ENCODE data around the gene RTEL1. TPM values are rescaled to one million over a fixed set of nuclear protein-coding genes. Genes with fewer than 3 reads are reported as not detected.

Gene RTEL1
- total and polyA plus RNA-seq, 3 experiments from 2014 or later, result 5.7 to 54.5 (median 52.3) TPM

DNA sequence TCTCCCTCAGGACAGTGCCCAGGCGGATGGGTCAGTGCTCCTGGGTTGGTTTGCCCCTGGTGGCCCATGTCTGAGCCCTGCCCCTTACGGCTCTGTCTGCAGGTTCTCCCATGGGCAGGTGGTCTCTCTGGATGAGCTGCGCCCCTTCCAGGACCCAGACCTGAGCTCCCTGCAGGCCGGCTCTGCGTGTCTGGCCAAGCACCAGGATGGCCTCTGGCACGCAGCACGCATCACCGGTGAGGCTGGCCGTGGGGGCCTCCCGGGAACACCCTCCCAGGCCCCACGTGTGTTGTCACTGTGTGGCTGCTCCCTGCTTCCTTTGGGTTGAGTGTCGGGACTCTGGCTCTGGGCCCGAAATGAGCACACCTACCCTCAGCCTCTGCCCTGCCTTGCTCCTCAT lies 75.0 kb downstream of the RTEL1 start:
- Histone ChIP-seq H3K4me3 (ENCODE audit: low read length) (no peak overlapping the region), H3K27me3 (ENCODE audit: insufficient read depth, low read length, poor library complexity, severe bottlenecking) (no peaks in the 10 kb centered on the region), H3K27ac (ENCODE audit: low read depth, low read length) (no peak overlapping the region), H3K9me3 (ENCODE audit: low read length) (no peaks in the 10 kb centered on the region), H3K4me1 (ENCODE audit: insufficient read depth, low read length) (peaks cover 60% of the 10 kb centered on the region), H3K36me3 (ENCODE audit: insufficient read depth, low read length) (peaks cover 13% of the 10 kb centered on the region)
- CTCF ChIA-PET, result interaction anchor here (2.1 kb wide), 1 partner anchor 26 kb away, joined by 7 read pairs; the partner anchor contains the start of genes ARFRP1 and ZGPAT
- H3K4me1 Mint-ChIP-seq, result peaks cover 11 to 39% (median 24%) of the 10 kb centered on the region in 3 donors
- no peak for DNase-seq
- H3K27me3 Mint-ChIP-seq, result peaks cover 0 to 3% of the 10 kb centered on the region in 2 donors
- no peaks in the 10 kb centered on the region for H3K9me3 Mint-ChIP-seq
- peak overlapping the region in 1 of 8 donors; percentile 61 for H3K27ac Mint-ChIP-seq
- H3K4me3 Mint-ChIP-seq, result no peak overlapping the region
- POLR2A ChIA-PET, result no interaction called here
- peaks cover 4 to 41% (median 8%) of the 10 kb centered on the region in 3 donors for H3K36me3 Mint-ChIP-seq

GRCh38 chr20:63733579-63734081 lies 75.5 kb downstream of the RTEL1 start:
- peaks cover 4 to 37% (median 5%) of the 10 kb centered on the region in 3 donors for H3K36me3 Mint-ChIP-seq
- Histone ChIP-seq H3K4me1 (ENCODE audit: insufficient read depth, low read length) (peaks cover 60% of the 10 kb centered on the region), H3K9me3 (ENCODE audit: low read length) (no peaks in the 10 kb centered on the region), H3K27me3 (ENCODE audit: insufficient read depth, low read length, poor library complexity, severe bottlenecking) (no peaks in the 10 kb centered on the region), H3K27ac (ENCODE audit: low read depth, low read length) (no peak overlapping the region), H3K4me3 (ENCODE audit: low read length) (no peak overlapping the region), H3K36me3 (ENCODE audit: insufficient read depth, low read length) (peaks cover 13% of the 10 kb centered on the region)
- H3K27me3 Mint-ChIP-seq, result peaks cover 0 to 3% of the 10 kb centered on the region in 2 donors
- POLR2A ChIA-PET, result no interaction called here
- H3K9me3 Mint-ChIP-seq, result no peaks in the 10 kb centered on the region
- peak overlapping the region in 3 of 8 donors; percentile 18 to 90 (median 61) for H3K27ac Mint-ChIP-seq
- H3K4me1 Mint-ChIP-seq, result peaks cover 11 to 37% (median 18%) of the 10 kb centered on the region in 3 donors
- CTCF ChIA-PET, result interaction anchor here (0.7 to 2.1 kb wide), 2 partner anchors 26 to 196 kb away, joined by 3 to 7 read pairs; partner anchors contain the start of genes ARFRP1 and ZGPAT
- DNase-seq, result no peak
- H3K4me3 Mint-ChIP-seq, result peak overlapping the region in 2 of 7 donors; percentile 35 to 64

- H3K36me3 Mint-ChIP-seq, result peaks cover 4 to 36% (median 5%) of the 10 kb centered on the region in 3 donors
- H3K4me3 Mint-ChIP-seq, result peak overlapping the region in 4 of 7 donors; percentile 35 to 74 (median 62)
- POLR2A ChIA-PET, result no interaction called here
Observed at GRCh38 chr20:63734111-63734945, 76.2 kb downstream of the RTEL1 start.

DNA sequence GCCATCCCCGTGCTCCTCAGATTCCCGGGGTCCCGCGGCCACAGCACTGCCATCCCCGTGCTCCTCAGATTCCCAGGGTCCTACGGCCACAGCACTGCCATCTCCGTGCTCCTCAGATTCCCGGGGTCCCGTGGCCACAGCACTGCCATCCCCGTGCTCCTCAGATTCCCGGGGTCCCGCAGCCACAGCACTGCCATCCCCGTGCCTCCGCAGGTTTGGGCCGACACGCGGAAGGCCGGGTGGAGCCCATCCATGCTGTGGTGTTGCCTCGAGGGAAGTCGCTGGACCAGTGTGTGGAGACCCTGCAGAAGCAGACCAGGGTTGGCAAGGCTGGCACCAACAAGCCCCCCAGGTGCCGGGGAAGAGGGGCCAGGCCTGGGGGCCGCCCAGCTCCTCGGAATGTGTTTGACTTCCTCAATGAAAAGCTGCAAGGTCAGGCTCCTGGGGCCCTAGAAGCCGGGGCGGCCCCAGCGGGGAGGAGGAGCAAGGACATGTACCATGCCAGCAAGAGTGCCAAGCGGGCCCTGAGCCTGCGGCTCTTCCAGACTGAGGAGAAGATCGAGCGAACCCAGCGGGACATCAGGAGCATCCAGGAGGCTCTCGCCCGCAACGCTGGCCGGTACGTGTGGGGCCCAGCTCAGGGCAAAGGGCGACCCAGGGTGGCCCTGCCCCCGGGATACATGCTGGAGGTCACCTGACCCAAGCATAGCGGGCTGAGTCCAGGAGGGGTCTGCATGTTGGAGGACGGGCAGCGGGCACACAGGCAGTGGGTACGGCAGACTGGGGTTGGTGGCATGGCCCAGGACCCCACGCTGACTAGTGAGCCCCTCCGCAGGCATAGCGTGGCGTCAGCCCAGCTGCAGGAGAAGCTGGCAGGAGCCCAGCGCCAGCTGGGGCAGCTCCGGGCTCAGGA lies 77.1 kb downstream of the RTEL1 start:
- no peak overlapping the region for H3K27ac ChIP-seq (ENCODE audit: low read depth, low read length)
- ChIA-PET POLR2A (interaction anchor here (1.3 to 4.9 kb wide), 5 partner anchors 8 to 129 kb away, joined by 6 to 84 read pairs (median 11); partner anchors contain the start of genes ARFRP1, GMEB2, TPD52L2 and ZGPAT), CTCF (interaction anchor here (0.7 to 4.5 kb wide), 13 partner anchors 9 to 168 kb away, joined by 3 to 39 read pairs (median 3); partner anchors contain the start of genes ARFRP1 and ZGPAT)
- H3K36me3 Mint-ChIP-seq, result peaks cover 2 to 34% (median 5%) of the 10 kb centered on the region in 3 donors
- peak overlapping the region in 6 of 7 donors; percentile 88 to 93 (median 92) for H3K4me3 Mint-ChIP-seq
- no peaks in the 10 kb centered on the region for H3K9me3 ChIP-seq (ENCODE audit: low read length)
- H3K4me3 ChIP-seq (ENCODE audit: low read length), result no peak overlapping the region
- peaks cover 48% of the 10 kb centered on the region for H3K4me1 ChIP-seq (ENCODE audit: insufficient read depth, low read length)
- peaks cover 0 to 3% of the 10 kb centered on the region in 2 donors for H3K27me3 Mint-ChIP-seq
- peaks cover 13% of the 10 kb centered on the region for H3K36me3 ChIP-seq (ENCODE audit: insufficient read depth, low read length)
- no peak for DNase-seq
- H3K27ac Mint-ChIP-seq, result peak overlapping the region in 4 of 8 donors; percentile 84 to 94 (median 90)
- no peaks in the 10 kb centered on the region for H3K27me3 ChIP-seq (ENCODE audit: insufficient read depth, low read length, poor library complexity, severe bottlenecking)
- no peaks in the 10 kb centered on the region for H3K9me3 Mint-ChIP-seq
- H3K4me1 Mint-ChIP-seq, result peaks cover 11 to 35% (median 17%) of the 10 kb centered on the region in 3 donors

More at GRCh38 chr20:63734111-63734945, 76.2 kb downstream of the RTEL1 start:
- Histone ChIP-seq H3K36me3 (ENCODE audit: insufficient read depth, low read length) (peaks cover 13% of the 10 kb centered on the region), H3K9me3 (ENCODE audit: low read length) (no peaks in the 10 kb centered on the region), H3K4me3 (ENCODE audit: low read length) (no peak overlapping the region), H3K27me3 (ENCODE audit: insufficient read depth, low read length, poor library complexity, severe bottlenecking) (no peaks in the 10 kb centered on the region), H3K27ac (ENCODE audit: low read depth, low read length) (no peak overlapping the region), H3K4me1 (ENCODE audit: insufficient read depth, low read length) (peaks cover 57% of the 10 kb centered on the region)
- Mint-ChIP-seq H3K27me3 (peaks cover 0 to 3% of the 10 kb centered on the region in 2 donors), H3K9me3 (no peaks in the 10 kb centered on the region), H3K27ac (peak overlapping the region in 4 of 8 donors; percentile 18 to 90 (median 44)), H3K4me1 (peaks cover 11 to 35% (median 17%) of the 10 kb centered on the region in 3 donors)
- DNase-seq, result no peak
- CTCF ChIA-PET, result interaction anchor here (0.7 to 2.1 kb wide), 3 partner anchors 27 to 197 kb away, joined by 3 to 7 read pairs (median 3); partner anchors contain the start of genes ARFRP1 and ZGPAT

DNA sequence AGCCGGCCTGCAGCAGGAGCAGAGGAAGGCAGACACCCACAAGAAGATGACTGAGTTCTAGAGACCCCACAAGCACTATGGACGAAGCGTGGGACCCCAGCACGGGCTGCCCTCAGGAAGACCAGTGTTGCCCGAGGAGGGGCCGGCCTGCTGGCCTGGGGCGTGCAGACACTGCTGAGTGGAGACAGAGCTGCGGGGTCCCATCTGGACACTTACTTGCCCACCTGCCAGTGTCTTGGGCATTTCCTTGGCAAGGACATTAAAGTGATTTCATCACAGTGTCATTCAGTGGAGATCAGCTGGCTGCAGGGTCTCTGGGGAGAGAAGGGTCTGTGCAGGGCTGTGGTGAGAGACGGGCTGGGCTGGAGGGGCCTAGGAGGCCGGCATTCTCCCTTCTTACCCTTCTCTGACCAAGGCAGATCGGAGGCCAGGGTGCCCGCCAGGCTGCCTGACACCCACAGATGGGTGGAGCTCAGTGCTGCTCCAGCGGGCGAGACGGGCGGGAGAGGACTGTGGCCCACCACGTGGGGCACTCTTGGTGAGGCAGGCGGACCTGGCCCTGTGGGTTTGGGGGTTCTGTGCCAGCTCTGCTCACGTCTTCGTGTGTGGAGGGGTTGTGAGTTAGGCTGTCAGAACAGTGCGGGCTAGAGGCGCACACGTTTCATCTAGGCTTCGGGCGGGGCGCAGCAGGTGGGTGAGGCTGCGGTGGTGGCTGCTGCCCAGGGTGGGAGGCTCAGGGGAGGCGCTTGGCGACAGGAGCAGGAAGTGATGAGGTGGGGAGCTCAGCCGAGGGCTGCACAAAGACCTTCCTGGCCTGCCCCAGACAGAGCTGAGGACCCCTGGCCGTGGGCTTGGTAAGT lies 78.0 kb downstream of the RTEL1 start, which contains the start of gene LIME1:
Gene LIME1, plus strand, starts transcription at position 806 of the 860 bp plus-strand sequence. CDS start 886 bp downstream, outside the sequence.
- Histone ChIP-seq H3K4me3 (ENCODE audit: low read length) (peak within 1 kb of the TSS; percentile 96), H3K27ac (ENCODE audit: low read depth, low read length) (peak within 1 kb of the TSS; percentile 87), H3K4me1 (ENCODE audit: insufficient read depth, low read length) (peaks cover 42% of the 10 kb centered on the region), H3K36me3 (ENCODE audit: insufficient read depth, low read length) (peaks cover 13% of the 10 kb centered on the region), H3K9me3 (ENCODE audit: low read length) (no peaks in the 10 kb centered on the region), H3K27me3 (ENCODE audit: insufficient read depth, low read length, poor library complexity, severe bottlenecking) (no peaks in the 10 kb centered on the region)
- Mint-ChIP-seq H3K4me1 (peaks cover 11 to 35% (median 17%) of the 10 kb centered on the region in 3 donors), H3K27ac (peak within 1 kb of the TSS; percentile 84 to 97 (median 92)), H3K4me3 (peak within 1 kb of the TSS; percentile 88 to 95 (median 92)), H3K36me3 (peaks cover 2 to 33% (median 5%) of the 10 kb centered on the region in 3 donors), H3K9me3 (no peaks in the 10 kb centered on the region), H3K27me3 (peaks cover 0 to 3% of the 10 kb centered on the region in 2 donors)
- DNase-seq, result peak; percentile 74 to 92 (median 89)
- POLR2A ChIA-PET, result interaction anchor here (0.6 to 4.9 kb wide), 11 partner anchors 9 to 128 kb away, joined by 3 to 84 read pairs (median 7); partner anchors contain the start of genes ARFRP1, GMEB2, TPD52L2 and ZGPAT
- CTCF ChIA-PET, result interaction anchor here (0.7 to 4.5 kb wide), 18 partner anchors 8 to 198 kb away, joined by 3 to 39 read pairs (median 4); partner anchors contain the start of genes ARFRP1, PTK6 and ZGPAT

GRCh38 chr20:63736893-63737694 lies 79.0 kb downstream of the RTEL1 start:
- DNase-seq, result peak; percentile 61 to 84 (median 73)
- Mint-ChIP-seq H3K36me3 (peaks cover 2 to 35% (median 5%) of the 10 kb centered on the region in 3 donors), H3K4me3 (peak overlapping the region; percentile 88 to 95 (median 92)), H3K27ac (peak overlapping the region; percentile 84 to 97 (median 92)), H3K27me3 (peaks cover 0 to 3% of the 10 kb centered on the region in 2 donors), H3K4me1 (peaks cover 11 to 39% (median 17%) of the 10 kb centered on the region in 3 donors), H3K9me3 (no peaks in the 10 kb centered on the region)
- ChIA-PET CTCF (interaction anchor here (1.1 to 4.5 kb wide), 14 partner anchors 12 to 199 kb away, joined by 3 to 39 read pairs (median 6); partner anchors contain the start of genes ARFRP1, PTK6 and ZGPAT), POLR2A (interaction anchor here (0.6 to 4.9 kb wide), 14 partner anchors 9 to 127 kb away, joined by 3 to 84 read pairs (median 5); partner anchors contain the start of genes ARFRP1, GMEB2, RTEL1 and TPD52L2)
- Histone ChIP-seq H3K4me3 (ENCODE audit: low read length) (peak overlapping the region; percentile 96), H3K27ac (ENCODE audit: low read depth, low read length) (peak overlapping the region; percentile 87), H3K36me3 (ENCODE audit: insufficient read depth, low read length) (peaks cover 19% of the 10 kb centered on the region), H3K4me1 (ENCODE audit: insufficient read depth, low read length) (peaks cover 39% of the 10 kb centered on the region), H3K27me3 (ENCODE audit: insufficient read depth, low read length, poor library complexity, severe bottlenecking) (no peaks in the 10 kb centered on the region), H3K9me3 (ENCODE audit: low read length) (no peaks in the 10 kb centered on the region)

Data from CD8-positive, alpha-beta memory T cell (primary cell).